GM23338 (cell line): Measurements from ENCODE around the gene CNTNAP2. TPM values are rescaled to one million over a fixed set of nuclear protein-coding genes. Genes with fewer than 3 reads are reported as not detected.

ENCODE experiments used
- ATAC-seq: fragments of 200-7000 bp; cut with Tn5 transposase; 3 replicates; pipeline ENCODE4 v1.9.1; 2020
- DNase-seq: peaks from one replicate; pipeline ENCODE4 v3.0.0-alpha.2; 2015; ENCODE audit warnings: low spot score
- H2AFZ ChIP-seq: fragments of 200-600 bp; sonication (generic); 2 replicates; pipeline ENCODE4 v1.8.0; 2016; ENCODE audit warnings: antibody characterized with exemption, mild to moderate bottlenecking, moderate library complexity
- H3F3A ChIP-seq: fragments of 200-600 bp; sonication (generic); replicated peaks from 2 replicates; pipeline ENCODE4 v1.8.0; 2017; ENCODE audit warnings: antibody characterized with exemption, mixed run types, low read depth
- H3K27ac ChIP-seq: fragments of 200-600 bp; sonication (generic); 2 replicates; pipeline ENCODE4 v1.6.1; 2016; ENCODE audit warnings: low read depth
- H3K27me3 ChIP-seq: fragments of 200-600 bp; sonication (generic); 2 replicates; pipeline ENCODE4 v1.8.0; 2016; ENCODE audit warnings: mild to moderate bottlenecking, mixed run types, moderate library complexity; ENCODE audit not compliant: insufficient read depth
- H3K36me3 ChIP-seq: fragments of 200-600 bp; sonication (generic); 2 replicates; pipeline ENCODE4 v1.8.0; 2016; ENCODE audit warnings: mild to moderate bottlenecking; ENCODE audit not compliant: insufficient read depth
- H3K4me1 ChIP-seq: fragments of 200-600 bp; sonication (generic); 2 replicates; pipeline ENCODE4 v1.8.0; 2016; ENCODE audit warnings: mild to moderate bottlenecking, moderate library complexity; ENCODE audit not compliant: insufficient read depth
- H3K4me2 ChIP-seq: fragments of 200-600 bp; sonication (generic); 2 replicates; pipeline ENCODE4 v1.7.1; 2017; ENCODE audit warnings: mixed run types
- H3K4me3 ChIP-seq: fragments of 200-600 bp; sonication (generic); 2 replicates; pipeline ENCODE4 v1.6.1; 2016; ENCODE audit warnings: mixed run types
- H3K79me2 ChIP-seq: fragments of 200-600 bp; sonication (generic); replicated peaks from 2 replicates; pipeline ENCODE4 v1.8.0; 2017; ENCODE audit warnings: mild to moderate bottlenecking; ENCODE audit not compliant: insufficient read depth
- H3K9me2 ChIP-seq: fragments of 200-600 bp; sonication (generic); 2 replicates; pipeline ENCODE4 v1.8.0; 2017; ENCODE audit not compliant: insufficient read depth
- H4K20me1 ChIP-seq: fragments of 200-600 bp; sonication (generic); replicated peaks from 2 replicates; pipeline ENCODE4 v1.8.0; 2017; ENCODE audit warnings: mild to moderate bottlenecking; ENCODE audit not compliant: insufficient read depth
- H3K27ac Mint-ChIP-seq: 2 replicates; pipeline ENCODE4 v1.8.0; 2020; ENCODE audit warnings: inconsistent platforms, mild to moderate bottlenecking, moderate library complexity, mixed read lengths
- H3K27me3 Mint-ChIP-seq: 3 replicates; pipeline ENCODE4 v1.8.0; 2022; ENCODE audit warnings: low read depth, mild to moderate bottlenecking, moderate library complexity, mixed read lengths, inconsistent platforms; ENCODE audit not compliant: insufficient read depth, poor library complexity
- H3K36me3 Mint-ChIP-seq: 3 replicates; pipeline ENCODE4 v1.8.0; 2021; ENCODE audit warnings: low read depth, mild to moderate bottlenecking, inconsistent platforms, moderate library complexity, mixed read lengths
- H3K4me1 Mint-ChIP-seq: 3 replicates; pipeline ENCODE4 v1.8.0; 2020; ENCODE audit warnings: mild to moderate bottlenecking, inconsistent platforms, mixed read lengths
- H3K4me3 Mint-ChIP-seq: 3 replicates; pipeline ENCODE4 v1.8.0; 2021; ENCODE audit warnings: moderate library complexity, mild to moderate bottlenecking, inconsistent platforms, mixed read lengths
- H3K9me3 Mint-ChIP-seq: 3 replicates; pipeline ENCODE4 v1.8.0; 2020; ENCODE audit warnings: moderate library complexity, mild to moderate bottlenecking, inconsistent platforms, mixed read lengths
- CREB1 ChIP-seq: fragments of 250-450 bp; sonication (Bioruptor Pico); IDR thresholded peaks from 2 replicates; pipeline ENCODE4 v1.5.0; 2020; ENCODE audit warnings: low read depth, mild to moderate bottlenecking, moderate library complexity
- EZH2 ChIP-seq: fragments of 200-600 bp; sonication (generic); IDR thresholded peaks from one replicate; pipeline ENCODE4 v1.8.0; 2017; ENCODE audit warnings: antibody characterized with exemption, mild to moderate bottlenecking, low read depth; ENCODE audit not compliant: unreplicated experiment
- EZH2phosphoT487 ChIP-seq: fragments of 200-600 bp; sonication (generic); IDR thresholded peaks from one replicate; pipeline ENCODE4 v1.8.1; 2018; ENCODE audit warnings: antibody characterized with exemption; ENCODE audit not compliant: unreplicated experiment
- JUNB ChIP-seq: IDR thresholded peaks from one replicate; pipeline ENCODE4 v1.6.1; 2016; ENCODE audit warnings: antibody characterized with exemption; ENCODE audit not compliant: unreplicated experiment
- NANOG ChIP-seq: IDR thresholded peaks from 2 replicates; pipeline ENCODE4 v1.6.1; 2016; ENCODE audit warnings: antibody characterized with exemption, borderline replicate concordance
- ZNF114 ChIP-seq: fragments of 250-450 bp; sonication (Bioruptor Pico); IDR thresholded peaks from 2 replicates; pipeline ENCODE4 v1.5.0; 2020; ENCODE audit warnings: mild to moderate bottlenecking, moderate library complexity
- ZNF331 ChIP-seq: fragments of 250-450 bp; sonication (Bioruptor Pico); IDR thresholded peaks from 2 replicates; pipeline ENCODE4 v1.5.0; 2020; ENCODE audit warnings: low read depth, mild to moderate bottlenecking, moderate library complexity
- polyA plus RNA-seq: library from polyadenylated mRNA; unstranded; fragments of >200 nt; fragmentation: Nextera tagmentation; extraction: Ambion mirVana; gene quantifications from 2 replicates; pipeline ENCODE4 v1.2.1, GENCODE V29; 2016
- total RNA-seq: library from RNA; depleted of rRNA; stranded (reverse); fragments of >200 nt; shearing (Covaris generic); gene quantifications from 2 replicates; pipeline ENCODE4 v1.2.3, GENCODE V29; 2014
- TF ChIP-seq, protein P1 (sequence below): fragments of 250-450 bp; sonication (Bioruptor Pico); IDR thresholded peaks from 2 replicates; pipeline ENCODE4 v1.5.0; 2020; ENCODE audit warnings: mild to moderate bottlenecking, moderate library complexity
- TF ChIP-seq, protein P2 (sequence below): IDR thresholded peaks from 2 replicates; pipeline ENCODE4 v1.6.1; 2016; ENCODE audit warnings: antibody characterized with exemption

The CNTNAP2 gene
- total and polyA plus RNA-seq, 2 experiments from 2014 or later, result 38.2 to 61.3 TPM

DNA sequence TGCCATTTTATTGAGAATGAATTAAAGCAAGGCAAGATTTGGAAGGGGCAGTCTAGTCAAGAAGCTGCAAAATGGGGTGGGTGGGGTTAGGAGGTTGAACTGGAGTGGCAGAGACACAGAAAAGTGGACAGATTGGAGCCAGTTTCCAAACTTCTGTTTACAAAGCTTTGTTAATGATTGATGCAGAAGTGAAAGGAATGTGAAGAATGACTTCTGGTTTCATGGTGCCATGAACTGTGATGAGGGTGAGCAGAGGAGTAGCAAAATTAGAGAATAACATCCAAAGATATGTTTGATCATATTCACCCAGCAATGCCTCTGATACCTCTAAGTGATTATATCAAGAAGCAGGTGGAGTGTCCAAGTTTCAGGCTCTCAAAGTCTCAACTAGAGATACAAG, 1356.0 kb downstream of the CNTNAP2 start:
- Histone ChIP-seq H3K79me2 (no peaks in the 10 kb centered on the region), H3K4me1 (no peaks in the 10 kb centered on the region), H3K36me3 (no peaks in the 10 kb centered on the region; the same call in 1 of the 2 replicates), H3K4me2 (no peak overlapping the region), H3K27ac (no peak overlapping the region), H4K20me1 (no peaks in the 10 kb centered on the region), H3K4me3 (no peak overlapping the region), H3K9me2 (no peaks in the 10 kb centered on the region), H2AFZ (no peak overlapping the region), H3F3A (no peaks in the 10 kb centered on the region), H3K27me3 (no peaks in the 10 kb centered on the region)
- Mint-ChIP-seq H3K36me3 (no peaks in the 10 kb centered on the region; the same call in 2 of the 3 replicates), H3K9me3 (peaks cover 21% of the 10 kb centered on the region; the same call in 2 of the 3 replicates), H3K4me1 (no peaks in the 10 kb centered on the region), H3K27ac (no peak overlapping the region), H3K4me3 (no peak overlapping the region), H3K27me3 (peaks cover 2% of the 10 kb centered on the region)
- DNase-seq, result no peak
- ATAC-seq, result no peak
- TF ChIP-seq EZH2phosphoT487, result no peak
- no peak for TF ChIP-seq JUNB

DNA sequence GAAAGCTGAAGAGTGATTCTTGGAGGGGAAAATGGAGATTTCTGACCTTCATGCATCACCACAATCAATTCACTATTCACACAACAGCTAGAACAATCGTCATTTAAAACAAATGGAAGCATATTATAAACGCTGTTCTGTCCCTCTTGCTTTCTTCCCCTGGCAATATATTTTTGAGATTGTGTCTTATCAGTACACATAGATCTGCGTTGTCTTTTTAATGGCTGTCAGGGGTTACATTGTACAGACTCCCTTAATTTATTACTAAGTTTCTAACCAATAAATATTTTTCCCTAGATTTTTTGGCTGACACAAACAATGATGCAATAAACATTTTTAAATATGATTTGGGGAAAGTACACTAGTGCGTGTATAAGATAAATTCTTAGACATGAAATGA, 1358.3 kb downstream of the CNTNAP2 start:
- H3K27ac Mint-ChIP-seq, result no peak overlapping the region
- peaks cover 19% of the 10 kb centered on the region; the same call in 2 of the 3 replicates for H3K9me3 Mint-ChIP-seq
- H3K4me3 ChIP-seq, result no peak overlapping the region
- no peaks in the 10 kb centered on the region for H3K79me2 ChIP-seq
- no peaks in the 10 kb centered on the region for H3K9me2 ChIP-seq
- H3K36me3 ChIP-seq, result no peaks in the 10 kb centered on the region; the same call in 1 of the 2 replicates
- no peak overlapping the region for H3K4me2 ChIP-seq
- H3K27me3 ChIP-seq, result no peaks in the 10 kb centered on the region
- no peaks in the 10 kb centered on the region for H4K20me1 ChIP-seq
- H2AFZ ChIP-seq, result no peak overlapping the region
- H3K4me1 ChIP-seq, result no peaks in the 10 kb centered on the region
- H3K27ac ChIP-seq, result no peak overlapping the region
- DNase-seq, result no peak
- no peak for ATAC-seq
- TF ChIP-seq EZH2, result no peak
- TF ChIP-seq ZNF114, result no peak
- TF ChIP-seq ZNF331 (CRISPR knock-in tag), result no peak
- no peak for TF ChIP-seq NANOG
- no peak for TF ChIP-seq CREB1 (CRISPR knock-in tag)
- TF ChIP-seq, protein P1, sequence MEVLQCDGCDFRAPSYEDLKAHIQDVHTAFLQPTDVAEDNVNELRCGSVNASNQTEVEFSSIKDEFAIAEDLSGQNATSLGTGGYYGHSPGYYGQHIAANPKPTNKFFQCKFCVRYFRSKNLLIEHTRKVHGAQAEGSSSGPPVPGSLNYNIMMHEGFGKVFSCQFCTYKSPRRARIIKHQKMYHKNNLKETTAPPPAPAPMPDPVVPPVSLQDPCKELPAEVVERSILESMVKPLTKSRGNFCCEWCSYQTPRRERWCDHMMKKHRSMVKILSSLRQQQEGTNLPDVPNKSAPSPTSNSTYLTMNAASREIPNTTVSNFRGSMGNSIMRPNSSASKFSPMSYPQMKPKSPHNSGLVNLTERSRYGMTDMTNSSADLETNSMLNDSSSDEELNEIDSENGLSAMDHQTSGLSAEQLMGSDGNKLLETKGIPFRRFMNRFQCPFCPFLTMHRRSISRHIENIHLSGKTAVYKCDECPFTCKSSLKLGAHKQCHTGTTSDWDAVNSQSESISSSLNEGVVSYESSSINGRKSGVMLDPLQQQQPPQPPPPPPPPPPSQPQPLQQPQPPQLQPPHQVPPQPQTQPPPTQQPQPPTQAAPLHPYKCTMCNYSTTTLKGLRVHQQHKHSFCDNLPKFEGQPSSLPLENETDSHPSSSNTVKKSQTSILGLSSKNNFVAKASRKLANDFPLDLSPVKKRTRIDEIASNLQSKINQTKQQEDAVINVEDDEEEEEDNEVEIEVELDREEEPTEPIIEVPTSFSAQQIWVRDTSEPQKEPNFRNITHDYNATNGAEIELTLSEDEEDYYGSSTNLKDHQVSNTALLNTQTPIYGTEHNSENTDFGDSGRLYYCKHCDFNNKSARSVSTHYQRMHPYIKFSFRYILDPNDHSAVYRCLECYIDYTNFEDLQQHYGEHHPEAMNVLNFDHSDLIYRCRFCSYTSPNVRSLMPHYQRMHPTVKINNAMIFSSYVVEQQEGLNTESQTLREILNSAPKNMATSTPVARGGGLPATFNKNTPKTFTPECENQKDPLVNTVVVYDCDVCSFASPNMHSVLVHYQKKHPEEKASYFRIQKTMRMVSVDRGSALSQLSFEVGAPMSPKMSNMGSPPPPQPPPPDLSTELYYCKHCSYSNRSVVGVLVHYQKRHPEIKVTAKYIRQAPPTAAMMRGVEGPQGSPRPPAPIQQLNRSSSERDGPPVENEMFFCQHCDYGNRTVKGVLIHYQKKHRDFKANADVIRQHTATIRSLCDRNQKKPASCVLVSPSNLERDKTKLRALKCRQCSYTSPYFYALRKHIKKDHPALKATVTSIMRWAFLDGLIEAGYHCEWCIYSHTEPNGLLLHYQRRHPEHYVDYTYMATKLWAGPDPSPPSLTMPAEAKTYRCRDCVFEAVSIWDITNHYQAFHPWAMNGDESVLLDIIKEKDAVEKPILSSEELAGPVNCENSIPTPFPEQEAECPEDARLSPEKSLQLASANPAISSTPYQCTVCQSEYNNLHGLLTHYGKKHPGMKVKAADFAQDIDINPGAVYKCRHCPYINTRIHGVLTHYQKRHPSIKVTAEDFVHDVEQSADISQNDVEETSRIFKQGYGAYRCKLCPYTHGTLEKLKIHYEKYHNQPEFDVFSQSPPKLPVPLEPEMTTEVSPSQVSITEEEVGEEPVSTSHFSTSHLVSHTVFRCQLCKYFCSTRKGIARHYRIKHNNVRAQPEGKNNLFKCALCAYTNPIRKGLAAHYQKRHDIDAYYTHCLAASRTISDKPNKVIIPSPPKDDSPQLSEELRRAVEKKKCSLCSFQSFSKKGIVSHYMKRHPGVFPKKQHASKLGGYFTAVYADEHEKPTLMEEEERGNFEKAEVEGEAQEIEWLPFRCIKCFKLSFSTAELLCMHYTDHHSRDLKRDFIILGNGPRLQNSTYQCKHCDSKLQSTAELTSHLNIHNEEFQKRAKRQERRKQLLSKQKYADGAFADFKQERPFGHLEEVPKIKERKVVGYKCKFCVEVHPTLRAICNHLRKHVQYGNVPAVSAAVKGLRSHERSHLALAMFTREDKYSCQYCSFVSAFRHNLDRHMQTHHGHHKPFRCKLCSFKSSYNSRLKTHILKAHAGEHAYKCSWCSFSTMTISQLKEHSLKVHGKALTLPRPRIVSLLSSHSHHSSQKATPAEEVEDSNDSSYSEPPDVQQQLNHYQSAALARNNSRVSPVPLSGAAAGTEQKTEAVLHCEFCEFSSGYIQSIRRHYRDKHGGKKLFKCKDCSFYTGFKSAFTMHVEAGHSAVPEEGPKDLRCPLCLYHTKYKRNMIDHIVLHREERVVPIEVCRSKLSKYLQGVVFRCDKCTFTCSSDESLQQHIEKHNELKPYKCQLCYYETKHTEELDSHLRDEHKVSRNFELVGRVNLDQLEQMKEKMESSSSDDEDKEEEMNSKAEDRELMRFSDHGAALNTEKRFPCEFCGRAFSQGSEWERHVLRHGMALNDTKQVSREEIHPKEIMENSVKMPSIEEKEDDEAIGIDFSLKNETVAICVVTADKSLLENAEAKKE (CRISPR knock-in tag), result no peak
- TF ChIP-seq, protein P2, sequence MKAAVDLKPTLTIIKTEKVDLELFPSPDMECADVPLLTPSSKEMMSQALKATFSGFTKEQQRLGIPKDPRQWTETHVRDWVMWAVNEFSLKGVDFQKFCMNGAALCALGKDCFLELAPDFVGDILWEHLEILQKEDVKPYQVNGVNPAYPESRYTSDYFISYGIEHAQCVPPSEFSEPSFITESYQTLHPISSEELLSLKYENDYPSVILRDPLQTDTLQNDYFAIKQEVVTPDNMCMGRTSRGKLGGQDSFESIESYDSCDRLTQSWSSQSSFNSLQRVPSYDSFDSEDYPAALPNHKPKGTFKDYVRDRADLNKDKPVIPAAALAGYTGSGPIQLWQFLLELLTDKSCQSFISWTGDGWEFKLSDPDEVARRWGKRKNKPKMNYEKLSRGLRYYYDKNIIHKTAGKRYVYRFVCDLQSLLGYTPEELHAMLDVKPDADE, result no peak
- no peak overlapping the region for H3K4me3 Mint-ChIP-seq
- peaks cover 2% of the 10 kb centered on the region for H3K27me3 Mint-ChIP-seq
- H3F3A ChIP-seq, result no peaks in the 10 kb centered on the region
- H3K36me3 Mint-ChIP-seq, result no peaks in the 10 kb centered on the region; the same call in 2 of the 3 replicates
- peaks cover 5% of the 10 kb centered on the region; the same call in 2 of the 3 replicates for H3K4me1 Mint-ChIP-seq
